ENCODE data around the gene MAP3K3.

MAP3K3 gene

GRCh38 chr17:63601439-63602371 lies 20.5 kb upstream of the MAP3K3 start:
- TF ChIP-seq GATA1 (IDR thresholded peaks at IDR 0.05; ENCODE audit: low read depth, low read length) (no peak), POLR2A (IDR thresholded peaks at IDR 0.05; ENCODE audit: low read length) (no peak)
- DNase-seq, result peak; percentile 77 to 85

- DNase-seq, result no peak
- TF ChIP-seq GATA1 (IDR thresholded peaks at IDR 0.05; ENCODE audit: low read depth, low read length) (no peak), POLR2A (IDR thresholded peaks at IDR 0.05; ENCODE audit: low read length) (no peak)
These were observed 12.2 kb upstream of the MAP3K3 start for GRCh38 chr17:63609816-63610573.

- DNase-seq, result no peak
- no peak for TF ChIP-seq POLR2A (IDR thresholded peaks at IDR 0.05; ENCODE audit: low read length)
- no peak for TF ChIP-seq GATA1 (IDR thresholded peaks at IDR 0.05; ENCODE audit: low read depth, low read length)
These were observed 11.4 kb upstream of the MAP3K3 start for GRCh38 chr17:63610854-63611253.

- DNase-seq, result no peak
- TF ChIP-seq GATA1 (IDR thresholded peaks at IDR 0.05; ENCODE audit: low read depth, low read length) (no peak), POLR2A (IDR thresholded peaks at IDR 0.05; ENCODE audit: low read length) (no peak)
These were observed 10.9 kb upstream of the MAP3K3 start for GRCh38 chr17:63611354-63611753.

DNA sequence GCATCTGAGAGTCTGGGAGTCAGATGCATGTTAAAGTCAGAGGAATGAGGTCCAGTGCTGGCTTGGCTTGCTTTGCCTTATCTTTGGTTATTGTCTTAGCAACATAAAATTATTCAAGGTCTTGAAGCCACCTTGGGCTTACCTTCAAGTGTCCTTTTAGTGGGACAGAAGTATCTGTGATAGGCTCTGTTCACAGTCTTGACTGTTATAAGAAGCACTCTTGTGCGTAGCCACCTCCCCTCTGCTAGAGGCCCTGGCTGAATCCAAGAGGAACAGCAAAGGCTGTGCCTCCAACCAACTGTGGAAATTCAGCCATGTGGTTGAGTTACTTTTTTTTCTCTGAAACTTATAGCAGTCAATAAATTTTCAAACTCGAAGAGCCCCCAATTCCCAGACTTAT lies 8.6 kb upstream of the MAP3K3 start:
- TF ChIP-seq POLR2A (IDR thresholded peaks at IDR 0.05; ENCODE audit: low read length), result no peak
- TF ChIP-seq GATA1 (IDR thresholded peaks at IDR 0.05; ENCODE audit: low read depth, low read length), result no peak
- no peak for DNase-seq

GRCh38 chr17:63621229-63621683 lies 961 bp upstream of the MAP3K3 start:
- TF ChIP-seq POLR2A (IDR thresholded peaks at IDR 0.05; ENCODE audit: low read length) (no peak), GATA1 (IDR thresholded peaks at IDR 0.05; ENCODE audit: low read depth, low read length) (no peak)
- DNase-seq, result no peak

- DNase-seq, result peak; percentile 76 to 79
- TF ChIP-seq GATA1 (IDR thresholded peaks at IDR 0.05; ENCODE audit: low read depth, low read length) (no peak), POLR2A (IDR thresholded peaks at IDR 0.05; ENCODE audit: low read length) (no peak)
These were observed 565 bp downstream of the MAP3K3 start for GRCh38 chr17:63622574-63623390.

GRCh38 chr17:63623786-63624530 lies 1.7 kb downstream of the MAP3K3 start:
- DNase-seq, result peak in 1 of 2 experiments; percentile 14
- no peak for TF ChIP-seq GATA1 (IDR thresholded peaks at IDR 0.05; ENCODE audit: low read depth, low read length)

DNA sequence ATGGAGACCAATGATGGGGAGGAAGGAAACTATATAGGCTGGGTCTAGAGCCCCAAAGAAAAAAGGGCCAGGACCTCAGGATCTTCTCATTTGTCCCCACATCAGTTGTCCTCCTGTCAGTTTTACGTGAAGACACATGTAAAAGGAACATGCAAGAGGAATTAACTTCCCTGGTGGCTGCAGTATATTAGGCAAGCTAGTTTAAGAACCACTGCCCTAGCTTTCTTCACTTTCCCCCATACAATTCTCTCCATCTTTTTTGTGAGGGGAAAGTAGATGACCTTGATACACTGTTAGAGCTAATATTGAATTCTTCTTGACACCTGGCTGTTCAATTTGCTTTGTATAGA lies 2.3 kb downstream of the MAP3K3 start:
- no peak for DNase-seq
- no peak for TF ChIP-seq GATA1 (IDR thresholded peaks at IDR 0.05; ENCODE audit: low read depth, low read length)
- TF ChIP-seq POLR2A (IDR thresholded peaks at IDR 0.05; ENCODE audit: low read length), result no peak

DNA sequence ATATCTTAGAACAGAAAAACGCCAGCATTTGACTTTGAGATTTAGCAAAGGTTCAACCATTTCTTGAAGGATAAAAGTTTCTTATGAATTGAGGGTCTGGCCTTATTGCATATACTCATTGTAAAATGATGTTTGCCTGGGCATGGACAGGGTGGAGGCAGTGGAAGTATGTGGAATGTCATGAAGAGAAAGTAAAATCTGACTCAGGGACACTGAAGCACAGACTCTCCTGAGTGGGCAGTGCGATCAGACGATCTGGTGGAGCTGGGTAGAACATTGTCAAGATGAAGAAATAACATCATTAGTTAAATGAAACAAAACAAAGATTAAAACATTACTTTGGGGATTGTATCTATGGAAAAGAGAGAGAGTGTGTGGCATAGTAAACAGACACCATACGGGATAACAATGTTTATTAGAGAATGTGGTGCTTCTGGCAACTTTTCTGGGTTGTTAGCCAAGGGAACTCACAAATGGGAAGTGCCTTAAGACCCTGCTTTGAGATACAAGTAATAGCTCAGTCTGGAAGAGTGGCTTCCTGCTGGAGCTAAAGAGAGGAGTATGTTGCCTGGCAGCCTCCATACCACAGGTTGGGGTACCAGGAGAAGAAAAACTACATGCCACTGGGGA lies 4.4 kb downstream of the MAP3K3 start:
- TF ChIP-seq POLR2A (IDR thresholded peaks at IDR 0.05; ENCODE audit: low read length), result no peak
- TF ChIP-seq GATA1 (IDR thresholded peaks at IDR 0.05; ENCODE audit: low read depth, low read length), result no peak
- no peak for DNase-seq

DNA sequence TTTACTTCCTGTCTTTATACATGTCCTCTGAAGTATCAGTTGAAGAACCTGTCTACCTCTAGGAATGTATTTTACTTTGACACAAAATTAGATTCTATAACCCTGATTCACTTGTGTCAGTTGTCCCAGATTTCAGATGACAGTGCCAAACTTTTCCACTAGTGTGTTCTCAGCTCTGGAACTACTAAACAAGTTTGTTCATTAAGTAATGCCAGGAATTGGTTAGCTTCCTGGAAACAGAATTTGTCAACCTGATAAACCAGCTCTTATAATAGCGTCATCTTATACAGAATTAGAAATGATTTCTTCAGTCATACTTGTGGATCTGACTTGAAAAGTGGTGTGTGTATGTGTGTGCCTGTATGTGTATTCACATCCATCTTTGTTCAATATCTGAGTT lies 7.4 kb downstream of the MAP3K3 start:
- no peak for DNase-seq
- TF ChIP-seq GATA1 (IDR thresholded peaks at IDR 0.05; ENCODE audit: low read depth, low read length) (no peak), POLR2A (IDR thresholded peaks at IDR 0.05; ENCODE audit: low read length) (no peak)

GRCh38 chr17:63631062-63631461 lies 8.8 kb downstream of the MAP3K3 start:
- TF ChIP-seq GATA1 (IDR thresholded peaks at IDR 0.05; ENCODE audit: low read depth, low read length) (no peak), POLR2A (IDR thresholded peaks at IDR 0.05; ENCODE audit: low read length) (no peak)
- no peak for DNase-seq

- DNase-seq, result no peak
- TF ChIP-seq GATA1 (IDR thresholded peaks at IDR 0.05; ENCODE audit: low read depth, low read length) (no peak), POLR2A (IDR thresholded peaks at IDR 0.05; ENCODE audit: low read length) (no peak)
These were observed 9.4 kb downstream of the MAP3K3 start for GRCh38 chr17:63631626-63632025.
